ENCODE measurements around the gene NOX5.

NOX5 gene

DNA sequence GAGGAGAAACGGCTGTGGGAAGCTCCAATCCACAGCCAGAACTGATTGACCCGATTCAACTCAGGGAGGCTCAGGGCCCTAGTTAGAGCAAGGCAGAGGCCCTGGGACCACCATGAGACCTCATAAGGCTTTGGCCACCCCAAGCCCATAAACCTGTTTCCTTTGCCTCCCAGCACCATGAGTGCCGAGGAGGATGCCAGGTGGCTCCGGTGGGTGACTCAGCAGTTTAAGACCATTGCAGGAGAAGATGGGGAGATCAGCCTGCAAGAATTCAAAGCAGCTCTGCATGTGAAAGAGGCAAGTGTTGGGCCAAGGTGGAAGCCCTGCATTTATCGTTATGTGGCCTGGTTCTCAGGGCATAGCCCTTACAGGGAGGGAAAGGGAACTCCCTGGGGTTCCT is 11.9 kb downstream of the NOX5 start:
- DNase-seq, result no peak

DNA sequence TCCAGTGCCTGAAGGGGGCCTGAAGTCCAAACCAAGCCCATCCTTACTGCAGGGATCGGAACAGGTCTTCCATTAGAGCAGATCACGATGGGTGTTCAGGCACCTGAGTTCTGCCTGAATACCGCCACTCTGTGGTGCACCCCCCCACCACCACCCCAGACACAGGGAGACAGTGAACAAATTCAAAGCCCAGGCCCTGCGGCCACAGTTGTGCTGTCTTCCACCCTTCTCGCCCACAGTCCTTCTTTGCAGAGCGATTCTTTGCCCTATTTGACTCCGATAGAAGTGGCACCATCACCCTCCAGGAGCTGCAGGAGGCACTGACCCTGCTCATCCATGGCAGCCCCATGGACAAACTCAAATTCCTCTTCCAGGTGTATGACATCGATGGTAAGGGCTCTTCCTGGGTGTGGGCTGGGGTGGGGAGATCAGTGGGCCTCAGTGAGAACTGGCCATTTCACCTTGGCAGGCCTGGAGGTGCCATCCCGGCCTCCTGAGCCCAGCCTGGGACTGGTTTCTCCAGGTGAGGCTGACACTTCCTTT is 13.6 kb downstream of the NOX5 start:
- no peak for DNase-seq

DNA sequence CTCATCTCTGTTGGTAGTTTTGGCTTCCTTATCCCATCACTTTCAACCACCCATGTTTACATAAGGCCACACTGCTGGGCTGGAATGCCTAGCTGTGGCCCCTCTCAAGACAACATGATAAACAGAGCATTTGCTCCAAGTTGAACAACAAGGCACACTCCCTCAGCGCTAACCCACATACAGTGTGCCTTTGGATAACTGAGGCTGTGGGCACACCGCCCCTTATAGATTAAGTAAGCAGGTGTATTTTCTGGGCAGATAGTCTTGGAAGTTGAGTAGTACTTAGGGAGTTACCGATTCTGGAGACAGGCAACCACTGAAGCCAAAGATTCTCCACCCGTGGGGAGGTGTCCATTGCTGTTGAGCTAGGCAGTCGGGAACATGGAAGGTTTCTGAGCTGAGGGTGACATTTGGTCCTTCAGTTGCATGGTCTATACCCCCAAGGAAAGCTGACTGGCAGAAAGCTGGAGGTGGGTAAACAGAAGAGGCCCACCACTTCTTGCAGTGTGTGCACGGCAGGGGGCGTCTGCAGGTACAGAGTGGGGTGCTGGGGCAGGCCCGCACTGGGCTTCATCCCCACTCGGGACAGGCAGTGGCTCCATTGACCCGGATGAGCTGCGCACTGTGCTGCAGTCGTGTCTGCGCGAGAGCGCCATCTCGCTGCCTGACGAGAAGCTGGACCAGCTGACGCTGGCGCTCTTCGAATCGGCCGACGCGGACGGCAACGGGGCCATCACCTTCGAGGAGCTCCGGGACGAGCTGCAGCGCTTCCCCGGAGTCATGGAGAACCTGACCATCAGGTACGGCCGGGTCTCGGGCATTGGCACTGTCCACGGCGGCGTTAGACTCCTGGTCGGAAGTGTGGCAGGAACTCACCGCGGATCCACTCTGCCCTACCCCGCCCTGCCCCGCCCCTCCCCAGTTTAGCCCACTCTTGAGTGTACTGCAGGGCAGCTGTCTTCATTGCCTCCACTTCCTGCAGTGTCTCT is 16.8 kb downstream of the NOX5 start:
- DNase-seq, result peak; percentile 57

DNA sequence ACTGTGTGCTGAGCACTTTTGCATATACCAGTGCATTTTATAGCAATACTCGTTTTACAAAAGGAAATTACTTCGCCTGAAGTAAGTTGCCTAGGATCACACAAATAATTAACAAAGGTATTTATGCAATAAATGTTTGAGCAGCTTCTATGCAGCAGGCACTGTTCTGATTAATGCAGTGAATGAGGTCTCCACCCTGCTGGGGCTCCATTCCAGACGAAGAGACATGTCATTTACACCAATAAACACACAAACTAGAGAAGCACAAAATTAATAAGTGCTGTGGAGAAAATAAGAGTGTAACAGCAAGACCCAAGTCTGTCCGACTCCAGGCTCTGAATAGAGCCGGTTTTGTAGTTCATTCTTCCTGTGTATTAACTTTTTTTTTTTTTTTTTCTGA is 17.5 kb downstream of the NOX5 start:
- no peak for DNase-seq

DNA sequence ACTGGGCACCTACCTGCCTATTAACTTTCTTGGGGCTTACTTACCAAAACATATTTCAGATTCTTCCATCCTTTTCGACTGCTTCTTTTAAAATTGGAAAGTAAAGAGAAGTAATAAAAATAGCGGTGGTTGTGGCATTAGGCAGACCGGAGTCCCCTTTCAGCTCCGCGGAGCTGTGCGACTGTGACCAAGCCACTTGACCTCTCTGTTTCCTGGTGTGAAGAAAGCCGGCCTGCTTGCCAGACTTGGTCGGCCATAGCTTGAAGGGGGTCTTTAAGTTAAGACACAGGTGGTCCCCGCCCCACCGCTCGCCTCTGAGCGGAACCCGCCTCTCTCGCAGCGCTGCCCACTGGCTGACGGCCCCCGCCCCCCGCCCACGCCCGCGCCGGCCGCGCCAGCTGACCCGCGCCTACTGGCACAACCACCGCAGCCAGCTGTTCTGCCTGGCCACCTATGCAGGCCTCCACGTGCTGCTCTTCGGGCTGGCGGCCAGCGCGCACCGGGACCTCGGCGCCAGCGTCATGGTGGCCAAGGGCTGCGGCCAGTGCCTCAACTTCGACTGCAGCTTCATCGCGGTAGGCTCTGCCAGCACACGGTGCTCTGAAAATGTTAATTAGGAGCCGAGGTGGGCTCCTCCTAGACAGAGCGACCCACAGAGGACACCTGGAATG is 18.3 kb downstream of the NOX5 start:
- DNase-seq, result no peak

DNA sequence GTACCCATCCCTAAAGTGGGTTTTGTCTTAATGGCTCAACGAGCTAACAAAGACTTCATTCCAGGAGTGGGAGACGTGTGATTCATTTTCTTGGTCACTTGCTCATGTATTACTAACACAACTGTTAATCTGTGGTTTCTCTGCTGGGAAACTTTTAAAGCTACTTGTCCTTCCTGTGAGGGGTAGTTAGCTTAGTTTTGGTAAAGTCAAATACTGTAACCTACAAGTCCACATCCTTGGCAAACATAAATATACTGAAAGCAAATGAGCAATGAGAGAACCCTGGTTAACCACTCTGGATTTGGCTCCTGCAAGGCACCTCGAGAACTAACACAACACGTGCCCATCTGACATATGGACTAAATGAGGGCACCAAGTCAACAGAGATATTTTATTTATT is 19.9 kb downstream of the NOX5 start:
- DNase-seq, result peak; percentile 8

DNA sequence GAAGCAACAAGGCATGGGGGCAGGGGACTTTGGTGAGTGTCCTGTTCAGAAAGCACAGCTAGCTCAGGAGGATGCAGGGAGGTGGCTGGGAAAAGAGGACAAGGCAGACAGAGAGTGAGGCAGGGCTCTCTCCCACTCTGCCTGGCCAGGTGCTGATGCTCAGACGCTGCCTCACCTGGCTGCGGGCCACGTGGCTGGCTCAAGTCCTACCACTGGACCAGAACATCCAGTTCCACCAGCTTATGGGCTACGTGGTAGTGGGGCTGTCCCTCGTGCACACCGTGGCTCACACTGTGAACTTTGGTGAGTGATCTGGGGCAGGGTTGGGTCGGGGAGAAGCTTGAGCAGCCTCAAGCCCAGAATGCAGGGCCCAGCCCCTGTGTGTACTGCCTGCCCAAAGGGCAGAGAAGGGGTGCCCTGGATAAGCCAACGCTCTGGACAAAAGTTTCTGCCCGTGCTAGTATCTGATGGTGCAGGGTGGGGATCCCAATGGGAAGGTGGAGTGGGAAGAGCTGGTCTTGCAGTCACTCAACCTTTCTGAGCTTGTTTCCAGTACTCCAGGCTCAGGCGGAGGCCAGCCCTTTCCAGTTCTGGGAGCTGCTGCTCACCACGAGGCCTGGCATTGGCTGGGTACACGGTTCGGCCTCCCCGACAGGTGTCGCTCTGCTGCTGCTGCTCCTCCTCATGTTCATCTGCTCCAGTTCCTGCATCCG is 20.9 kb downstream of the NOX5 start:
- DNase-seq, result no peak

DNA sequence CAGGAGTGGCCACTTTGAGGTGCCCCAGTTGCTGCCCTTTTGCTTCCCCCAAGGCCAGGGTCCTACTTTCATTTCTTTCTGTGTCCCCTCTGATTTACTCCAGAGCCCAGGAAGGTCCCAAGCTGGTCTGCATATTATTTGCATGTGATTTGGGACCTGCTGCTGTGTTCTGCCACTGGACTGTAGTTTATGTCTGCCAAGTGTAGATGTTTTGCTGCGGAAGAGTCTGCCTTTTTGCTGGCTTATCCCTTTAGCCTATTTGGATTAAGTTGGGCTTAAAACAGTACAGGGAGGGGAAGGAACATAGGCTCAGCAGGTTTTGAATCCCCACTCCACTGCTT is 21.4 kb downstream of the NOX5 start:
- DNase-seq, result no peak

DNA sequence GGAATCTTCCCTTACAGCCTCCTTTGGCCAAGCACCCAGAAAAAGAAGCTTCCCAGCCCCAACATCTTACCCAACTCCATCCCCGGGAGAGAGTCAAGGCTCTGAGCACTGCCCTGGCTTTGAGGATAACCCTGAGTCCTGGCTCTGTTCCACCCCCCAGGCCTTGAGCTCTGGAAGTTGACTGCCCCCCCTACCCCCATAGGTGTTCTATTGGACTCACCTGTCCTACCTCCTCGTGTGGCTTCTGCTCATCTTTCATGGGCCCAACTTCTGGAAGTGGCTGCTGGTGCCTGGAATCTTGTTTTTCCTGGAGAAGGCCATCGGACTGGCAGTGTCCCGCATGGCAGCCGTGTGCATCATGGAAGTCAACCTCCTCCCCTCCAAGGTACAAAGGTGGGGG is 22.3 kb downstream of the NOX5 start:
- no peak for DNase-seq

DNA sequence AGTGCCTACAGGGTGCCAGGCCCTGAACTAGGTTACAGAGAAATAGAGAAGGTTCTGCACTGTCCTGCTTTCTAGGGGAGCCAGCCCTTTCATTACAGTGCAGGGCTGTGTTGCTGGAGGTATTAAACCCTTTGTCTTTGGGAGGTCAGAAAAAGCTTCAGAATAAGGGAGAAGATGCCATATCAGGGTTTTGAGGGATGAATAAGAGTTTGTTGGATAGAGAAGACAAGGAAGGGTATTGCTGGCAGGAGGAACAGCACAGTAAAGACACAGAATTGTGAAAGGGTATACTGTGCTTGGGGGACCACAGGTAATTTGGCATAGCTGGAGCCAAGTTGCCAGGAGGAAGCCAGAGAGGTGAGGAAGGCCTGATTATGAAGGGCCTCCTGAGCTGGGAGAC is 23.0 kb downstream of the NOX5 start:
- DNase-seq, result no peak

DNA sequence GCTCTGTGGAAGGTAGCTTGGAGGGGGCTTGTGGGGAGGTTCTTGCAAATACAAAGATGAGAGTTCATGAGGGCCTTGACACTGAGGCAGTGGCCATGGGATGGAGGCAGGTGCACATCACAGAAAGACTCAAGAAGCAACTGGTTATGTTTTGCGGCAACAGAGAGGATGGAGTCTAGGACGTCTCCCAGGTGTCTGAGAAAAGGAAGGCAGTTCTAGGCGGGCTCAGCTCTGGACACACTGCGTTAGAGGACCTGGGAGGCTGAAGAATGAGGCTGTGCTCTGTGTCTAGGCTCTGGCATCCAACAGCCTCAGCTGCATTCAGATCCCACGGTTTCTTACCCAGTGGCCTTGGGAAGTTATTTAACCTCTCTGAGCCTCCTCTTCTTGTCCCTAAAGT is 23.5 kb downstream of the NOX5 start:
- DNase-seq, result no peak

DNA sequence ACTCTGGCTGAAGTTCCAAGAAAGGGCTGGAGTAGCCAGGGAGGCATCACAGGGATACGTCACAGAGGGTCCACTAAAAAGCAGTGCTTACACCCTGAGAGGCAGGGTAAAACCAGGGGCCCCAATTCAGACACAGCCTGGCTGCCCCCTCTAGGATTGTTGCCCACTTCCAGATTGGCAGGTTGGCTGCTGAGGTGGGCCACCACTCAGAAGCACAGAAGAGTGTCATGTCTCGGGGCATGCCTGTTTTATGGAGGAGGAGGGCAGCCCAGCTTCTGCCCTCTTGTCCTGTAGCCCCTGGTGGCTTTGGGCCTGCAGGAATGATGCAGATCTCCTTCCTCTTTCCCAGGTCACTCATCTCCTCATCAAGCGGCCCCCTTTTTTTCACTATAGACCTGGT is 24.0 kb downstream of the NOX5 start:
- DNase-seq, result no peak

DNA sequence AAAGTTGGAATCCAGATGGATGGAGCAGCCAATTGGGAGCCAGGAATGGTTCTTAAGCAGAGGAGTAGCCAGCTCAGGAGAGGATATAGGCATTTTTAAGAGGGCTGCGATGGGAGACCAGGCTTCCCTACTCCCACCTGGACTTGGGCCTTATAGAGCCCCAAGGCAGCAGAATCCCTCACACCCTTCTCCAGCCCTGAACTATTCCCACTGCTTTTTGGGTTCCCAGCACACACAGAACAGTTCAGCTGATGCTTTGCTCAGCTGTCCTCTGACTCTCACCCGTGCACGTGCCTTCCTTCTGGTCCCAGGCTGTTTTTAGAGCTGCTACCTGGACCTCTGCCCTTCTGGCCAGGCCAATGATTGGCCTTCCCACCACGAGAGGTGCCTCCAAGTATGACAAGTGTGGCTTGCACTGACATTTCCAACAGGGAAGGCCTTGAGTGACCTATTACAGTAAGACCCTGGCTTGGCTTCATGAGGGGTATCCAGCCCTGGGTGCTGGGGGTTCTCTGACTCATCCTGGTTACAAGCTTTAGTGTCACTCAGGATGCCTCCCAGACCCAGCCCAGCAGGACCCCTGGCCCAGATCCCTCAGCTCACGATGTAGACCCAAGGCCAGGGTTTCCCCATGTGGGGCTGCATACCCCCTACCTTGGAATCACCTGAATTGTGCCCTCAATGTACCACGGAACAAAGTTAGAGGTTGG is 25.2 kb downstream of the NOX5 start:
- DNase-seq, result no peak

DNA sequence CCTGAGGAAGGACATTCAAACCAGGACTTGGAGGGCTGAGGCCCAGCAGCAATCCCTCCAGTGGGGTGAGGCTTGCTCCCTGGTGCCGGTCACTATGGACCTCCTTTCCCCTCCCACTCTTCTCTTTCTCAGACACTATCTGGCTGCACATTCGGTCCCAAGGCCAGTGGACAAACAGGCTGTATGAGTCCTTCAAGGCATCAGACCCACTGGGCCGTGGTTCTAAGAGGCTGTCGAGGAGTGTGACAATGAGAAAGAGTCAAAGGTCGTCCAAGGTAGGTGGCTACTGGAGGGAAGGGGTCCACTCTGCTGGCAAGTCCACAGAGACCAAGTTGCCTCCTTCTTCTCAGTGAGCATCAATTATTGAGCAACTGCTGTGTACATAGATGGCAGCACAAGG is 28.0 kb downstream of the NOX5 start:
- no peak for DNase-seq

DNA sequence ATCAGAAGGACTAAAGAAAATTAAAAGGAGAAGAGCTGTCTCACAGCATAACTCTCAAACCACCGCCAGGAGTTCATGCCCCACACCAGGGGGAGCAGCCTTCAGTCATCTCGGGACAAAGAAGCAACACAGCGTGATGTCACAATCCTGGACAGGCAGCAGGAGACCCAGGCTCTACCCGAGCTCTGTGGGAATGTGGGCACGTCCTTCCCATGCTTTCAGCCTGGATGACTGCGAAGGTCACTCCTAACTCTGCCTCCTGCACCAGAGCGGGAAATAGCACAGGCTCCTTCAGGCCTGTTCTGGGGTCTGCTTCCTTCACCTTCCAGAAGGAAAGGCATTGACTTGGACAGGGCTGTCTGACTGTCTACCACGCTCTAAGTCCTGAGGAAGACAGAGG is 31.3 kb downstream of the NOX5 start:
- no peak for DNase-seq

DNA sequence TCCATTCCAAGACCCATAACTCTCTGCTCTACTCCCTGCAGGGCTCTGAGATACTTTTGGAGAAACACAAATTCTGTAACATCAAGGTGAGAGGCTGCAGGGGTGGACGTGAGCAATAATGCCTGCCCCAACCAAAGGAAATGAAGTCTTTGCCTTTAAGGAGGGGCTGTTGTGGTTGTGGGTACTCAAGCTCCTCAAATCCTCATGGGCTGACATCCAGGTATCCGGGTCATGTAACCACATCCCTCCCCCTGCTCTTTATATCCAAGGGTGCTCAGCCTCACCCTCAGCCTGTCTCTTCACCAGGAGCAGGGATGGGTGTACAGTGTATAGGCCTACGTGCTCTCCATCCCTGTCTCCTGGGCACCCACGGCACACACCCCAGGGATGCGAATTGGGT is 32.3 kb downstream of the NOX5 start:
- no peak for DNase-seq

DNA sequence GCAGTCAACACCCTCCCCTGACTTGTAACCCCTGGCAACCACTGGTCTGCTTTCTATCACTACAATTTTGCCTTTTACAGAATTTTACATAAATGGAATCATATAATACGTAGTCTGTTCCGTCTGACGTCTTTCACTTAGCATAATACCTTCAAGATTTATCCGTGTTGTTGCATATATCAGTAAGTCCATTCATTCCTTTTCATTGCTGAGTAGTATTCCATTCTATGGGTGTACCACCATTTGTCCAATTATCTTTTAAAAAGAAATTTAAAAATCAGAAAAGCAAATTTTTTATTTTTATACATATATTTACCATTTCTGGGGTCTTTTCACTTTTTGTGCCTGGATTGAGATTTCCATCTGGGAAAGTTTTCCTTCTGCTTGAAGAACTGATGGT is 35.5 kb downstream of the NOX5 start:
- DNase-seq, result no peak

DNA sequence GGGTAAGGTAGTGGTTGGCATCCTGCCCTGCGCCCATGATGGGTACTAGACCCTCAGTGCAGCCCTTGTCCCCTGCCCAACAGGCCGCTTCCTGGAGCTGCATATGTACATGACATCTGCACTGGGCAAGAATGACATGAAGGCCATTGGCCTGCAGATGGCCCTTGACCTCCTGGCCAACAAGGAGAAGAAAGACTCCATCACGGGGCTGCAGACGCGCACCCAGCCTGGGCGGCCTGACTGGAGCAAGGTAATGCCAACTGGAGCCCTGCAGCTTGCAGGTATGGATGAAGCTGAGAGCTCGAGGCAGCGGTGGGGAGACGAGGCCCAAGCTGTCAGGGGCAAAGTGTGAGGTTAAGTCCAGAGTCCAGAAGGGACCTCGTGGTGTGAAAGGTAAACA is 40.8 kb downstream of the NOX5 start:
- no peak for DNase-seq

DNA sequence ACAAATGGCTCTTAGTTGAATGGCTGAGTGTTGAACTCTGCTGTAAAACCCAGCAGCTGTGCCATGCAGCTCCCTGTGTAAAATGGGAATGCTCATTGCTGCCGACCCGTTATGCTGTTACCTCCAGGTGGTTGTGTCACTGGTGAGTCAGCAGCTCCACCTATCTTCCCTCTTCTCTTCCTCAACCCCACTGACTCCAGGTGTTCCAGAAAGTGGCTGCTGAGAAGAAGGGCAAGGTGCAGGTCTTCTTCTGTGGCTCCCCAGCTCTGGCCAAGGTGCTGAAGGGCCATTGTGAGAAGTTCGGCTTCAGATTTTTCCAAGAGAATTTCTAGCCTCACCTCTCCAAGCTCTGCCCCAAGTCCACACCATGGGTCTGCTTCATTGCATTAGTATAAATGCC is 41.9 kb downstream of the NOX5 start:
- no peak for DNase-seq

DNA sequence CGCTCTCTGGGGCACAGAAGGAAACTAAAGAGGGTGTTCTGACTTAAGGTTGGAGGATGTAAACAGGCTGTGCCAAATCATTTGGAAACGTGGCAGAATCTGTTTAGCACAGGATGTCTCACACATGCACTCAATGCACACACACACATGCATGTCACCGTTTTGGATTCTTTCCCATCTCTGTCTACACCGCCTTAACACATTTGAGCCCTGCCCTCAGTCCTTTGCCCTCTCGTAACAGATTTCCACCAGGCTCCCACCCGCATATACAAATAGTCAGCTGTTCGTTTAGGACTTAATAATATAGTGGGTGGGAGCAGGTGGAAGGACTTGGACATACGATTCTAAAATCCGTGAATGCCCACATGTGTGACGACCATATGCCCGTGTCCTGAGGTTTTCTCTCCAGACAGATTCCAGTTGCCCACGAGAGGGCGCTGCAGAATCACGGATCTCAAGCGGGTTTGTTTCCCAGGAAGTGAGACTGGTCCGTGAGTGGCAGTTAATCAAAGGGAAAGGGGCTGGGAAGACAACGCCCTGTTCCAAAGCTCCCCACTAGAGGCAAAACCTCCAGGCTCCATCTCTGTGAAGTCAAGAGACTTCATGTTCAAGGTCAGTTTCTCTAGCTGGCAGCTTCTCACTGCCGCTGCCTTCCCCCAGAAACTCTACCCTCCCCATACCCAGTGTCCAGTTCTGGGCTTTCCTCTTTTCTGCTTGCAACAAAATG is 44.5 kb downstream of the NOX5 start:
- DNase-seq, result peak; percentile 77

DNA sequence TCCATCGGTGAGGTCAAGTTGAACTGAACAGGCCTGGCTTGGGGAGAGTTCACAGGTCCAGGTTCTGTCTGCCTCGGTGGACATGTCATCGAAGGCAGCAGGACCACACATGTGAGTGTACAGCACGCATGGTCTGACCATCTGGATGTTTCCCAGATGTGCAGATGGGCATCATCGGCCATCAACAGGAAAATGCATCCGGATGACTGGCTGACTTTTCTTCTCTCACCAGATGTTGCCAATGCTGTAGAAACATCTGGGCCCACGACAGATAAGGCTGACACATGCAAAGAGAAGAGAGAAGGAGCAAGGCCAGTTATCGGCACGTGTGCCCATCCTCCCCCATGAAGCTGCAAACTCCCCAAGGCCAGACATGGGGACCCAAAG is 45.1 kb downstream of the NOX5 start:
- DNase-seq, result no peak

DNA sequence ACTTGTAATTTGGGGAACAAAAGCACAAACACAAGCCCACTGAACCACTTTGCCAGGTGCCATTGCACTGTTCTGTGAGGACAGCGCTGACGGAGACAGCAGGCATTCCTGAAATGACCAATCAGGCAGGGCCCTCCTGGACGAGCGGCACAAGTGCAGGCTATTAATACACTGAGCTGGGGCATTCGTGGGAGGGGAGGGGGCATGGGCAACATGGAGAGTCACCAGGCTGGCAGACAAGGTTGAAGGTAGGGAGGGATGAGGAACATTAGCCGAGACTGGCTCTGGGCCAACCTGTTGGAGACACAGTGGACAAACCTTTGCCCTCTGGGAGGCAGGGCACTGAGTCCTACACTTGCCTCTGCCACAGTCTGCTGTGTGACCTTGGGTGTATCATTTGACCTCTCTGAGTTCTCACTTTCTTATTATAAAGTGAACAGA is 45.6 kb downstream of the NOX5 start:
- no peak for DNase-seq
